Purkinje cell (primary cell): ENCODE data around the gene TP53RK. TPM values are rescaled to one million over a fixed set of nuclear protein-coding genes. Genes with fewer than 3 reads are reported as not detected.

Source experiments
- polyA plus RNA-seq: library from polyadenylated mRNA; unstranded; fragments of >200 nt; fragmentation: Nextera tagmentation; gene quantifications from 2 replicates; pipeline ENCODE4 v1.2.1, GENCODE V29; 2014

TP53RK gene
- polyA plus RNA-seq, result 2.9 and 4.9 TPM in 2 replicates

DNA sequence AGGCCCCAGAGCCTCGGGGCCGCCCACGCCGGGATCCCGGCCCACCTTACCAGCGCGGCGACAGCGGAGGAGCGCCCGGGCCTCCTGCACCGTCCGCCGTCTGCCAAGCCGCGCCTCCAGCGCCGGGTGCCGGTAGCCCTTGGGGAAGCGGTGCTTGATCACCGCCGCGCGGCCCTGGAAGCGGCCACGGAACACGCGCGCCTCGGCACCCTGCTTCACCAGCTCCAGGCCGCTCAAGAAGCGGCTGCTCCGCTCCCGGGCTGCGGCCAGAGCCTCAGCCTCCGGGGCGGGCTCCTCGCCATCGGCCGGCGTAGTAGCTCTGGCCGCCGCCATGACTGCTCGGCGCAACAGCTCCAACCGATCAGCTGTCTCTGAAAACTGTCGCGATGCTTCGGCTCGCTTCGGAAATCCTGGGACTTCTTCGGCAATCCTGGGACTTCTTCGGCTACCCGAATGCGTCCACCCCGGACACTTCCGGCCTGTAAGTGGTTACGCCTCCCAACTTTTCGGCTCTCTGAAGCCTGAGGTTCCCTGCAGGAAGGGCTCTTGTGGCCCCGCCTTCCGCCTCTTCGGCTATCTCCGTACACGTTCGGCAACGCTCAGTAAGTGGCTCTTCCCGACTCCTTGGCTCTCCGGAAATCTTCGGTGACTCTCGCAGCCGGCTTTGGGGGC is at the start of gene TP53RK:
TSS of gene TP53RK (minus strand) at position 363 of the 672 bp plus-strand sequence. CDS start at position 333, 30 bp downstream.

GRCh38 chr20:46709459-46710152 is 20.4 kb upstream of the TP53RK start, which contains the start of gene SLC2A10:
SLC2A10 (plus strand) TSS chr20:46709649; CDS start chr20:46709737, 88 bp downstream.

DNA sequence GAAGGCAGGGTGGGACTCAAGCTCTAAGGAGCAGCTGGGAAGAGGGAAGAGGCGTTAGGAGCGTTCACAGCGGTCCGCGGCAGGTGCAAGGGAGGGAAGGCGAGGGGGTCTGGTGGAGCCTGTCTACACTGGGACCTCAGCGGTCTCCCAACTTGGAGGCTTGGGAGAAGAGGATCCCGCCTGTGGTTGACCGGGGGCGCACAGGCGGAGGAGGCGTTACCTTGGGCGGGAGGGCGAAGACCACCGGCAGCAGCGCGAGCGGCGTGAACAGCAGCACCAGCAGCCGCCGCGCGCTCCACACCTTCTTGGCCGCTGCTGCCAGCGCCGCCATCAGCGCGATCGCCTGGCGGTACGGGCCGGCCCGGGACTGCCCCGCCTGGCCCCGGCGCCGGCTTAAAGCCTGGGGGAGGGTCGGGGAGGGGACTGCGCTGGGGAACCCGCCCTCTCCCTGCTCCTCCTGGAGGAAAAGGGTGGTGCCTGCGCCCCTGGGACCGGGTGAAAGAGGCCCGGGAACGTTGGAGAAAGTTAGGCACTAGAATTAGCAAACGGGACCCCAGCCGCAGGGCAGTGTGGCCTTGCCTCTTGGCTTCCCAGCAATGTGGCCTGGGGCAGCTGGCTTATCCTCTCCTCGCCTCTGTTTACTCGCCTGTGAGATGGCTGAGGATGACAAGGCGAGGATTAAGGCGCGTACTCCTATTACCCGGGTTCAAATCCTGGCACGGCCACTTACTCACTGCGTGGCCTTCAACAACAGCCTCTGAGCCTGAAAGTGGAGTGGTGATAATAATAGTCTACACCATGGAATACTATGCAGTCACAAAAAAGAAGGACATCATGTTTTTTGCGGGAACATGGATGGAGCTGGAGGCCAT is 37.9 kb downstream of the TP53RK start, which contains the start of gene SLC13A3:
TSS of gene SLC13A3 (minus strand) at position 369 of the 872 bp plus-strand sequence. CDS start at position 331, 38 bp downstream.

Other genes with a start within 250 kb of the TP53RK start
- gene ZNF334, start 175.9 kb downstream of the TP53RK start, polyA plus RNA-seq, result 10.5 and 13.3 TPM in 2 replicates
- gene OCSTAMP, start 138.8 kb downstream of the TP53RK start, polyA plus RNA-seq, result not detected in 2 replicates
- gene SLC13A3, start 38.0 kb downstream of the TP53RK start, polyA plus RNA-seq, result 0.78 and 2.6 TPM in 2 replicates
- 0.28 TPM in 1 of 2 replicates, not detected in the other for gene SLC2A10, start 20.2 kb upstream of the TP53RK start, polyA plus RNA-seq
- 2.0 TPM in 1 of 2 replicates, not detected in the other for gene EYA2, start 205.4 kb upstream of the TP53RK start, polyA plus RNA-seq